ENCODE data around the gene CTIF.

The CTIF gene

DNA sequence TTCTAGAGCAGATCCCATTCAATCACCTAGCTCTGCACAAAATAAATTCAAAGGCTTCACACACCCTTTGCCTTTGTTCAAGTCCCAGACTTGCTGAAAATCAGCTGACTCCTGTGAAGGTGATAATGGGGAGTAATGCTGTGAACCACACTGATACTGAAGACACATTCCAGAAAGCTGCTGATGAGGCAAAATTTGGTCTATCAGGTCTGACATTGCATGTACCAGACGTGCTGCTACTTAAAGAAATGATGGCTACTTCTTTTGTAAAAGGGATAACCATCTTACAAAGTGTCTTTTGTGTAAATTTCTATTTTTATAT lies 7.8 kb upstream of the CTIF start:
- Histone ChIP-seq H3K27ac (ENCODE audit: low read depth, low read length) (no peak overlapping the region), H3K9ac (ENCODE audit: low read depth in 1 of 2, low read length in 2 of 2) (no peak overlapping the region), H3K36me3 (ENCODE audit: control insufficient read depth in 1 of 2, insufficient read depth in 2 of 2, low read length in 2 of 2) (no peaks in the 10 kb centered on the region), H3K27me3 (ENCODE audit: control insufficient read depth in 1 of 2, insufficient read depth in 2 of 2, low read length in 2 of 2) (peaks cover 2 to 12% of the 10 kb centered on the region in 2 donors), H3K9me3 (ENCODE audit: control insufficient read depth in 1 of 2, low read length in 2 of 2) (no peaks in the 10 kb centered on the region), H3K4me3 (ENCODE audit: low read depth in 1 of 2, low read length in 2 of 2) (no peak overlapping the region), H3K4me1 (ENCODE audit: control insufficient read depth in 1 of 2, insufficient read depth in 2 of 2, low read length in 2 of 2) (no peaks in the 10 kb centered on the region)

DNA sequence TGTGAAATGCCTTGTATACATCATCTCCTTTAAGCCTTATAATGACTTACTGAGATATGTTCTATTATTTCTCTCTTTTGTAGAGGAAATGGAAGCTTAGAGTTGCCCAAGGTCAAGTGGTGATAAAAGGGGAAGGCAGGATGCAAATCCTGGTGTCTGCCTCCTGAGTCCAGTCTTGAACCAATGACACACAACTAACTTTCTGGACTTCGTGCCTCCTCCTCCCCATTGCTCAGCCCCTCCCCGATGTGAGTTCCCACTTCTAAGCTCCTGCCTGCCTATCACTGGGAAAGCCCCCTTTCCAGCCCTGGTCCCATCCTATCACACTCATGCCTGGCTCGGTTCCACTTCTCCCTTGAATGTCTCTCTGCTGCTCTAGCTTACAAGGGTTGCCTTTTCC lies 6.9 kb upstream of the CTIF start:
- H3K36me3 ChIP-seq (ENCODE audit: control insufficient read depth in 1 of 2, insufficient read depth in 2 of 2, low read length in 2 of 2) = no peaks in the 10 kb centered on the region
- no peak overlapping the region for H3K9ac ChIP-seq (ENCODE audit: low read depth in 1 of 2, low read length in 2 of 2)
- H3K4me3 ChIP-seq (ENCODE audit: low read depth in 1 of 2, low read length in 2 of 2) = no peak overlapping the region
- H3K27ac ChIP-seq (ENCODE audit: low read depth, low read length) = no peak overlapping the region
- H3K9me3 ChIP-seq (ENCODE audit: control insufficient read depth in 1 of 2, low read length in 2 of 2) = no peaks in the 10 kb centered on the region
- H3K27me3 ChIP-seq (ENCODE audit: control insufficient read depth in 1 of 2, insufficient read depth in 2 of 2, low read length in 2 of 2) = peaks cover 2 to 12% of the 10 kb centered on the region in 2 donors
- H3K4me1 ChIP-seq (ENCODE audit: control insufficient read depth in 1 of 2, insufficient read depth in 2 of 2, low read length in 2 of 2) = no peaks in the 10 kb centered on the region

DNA sequence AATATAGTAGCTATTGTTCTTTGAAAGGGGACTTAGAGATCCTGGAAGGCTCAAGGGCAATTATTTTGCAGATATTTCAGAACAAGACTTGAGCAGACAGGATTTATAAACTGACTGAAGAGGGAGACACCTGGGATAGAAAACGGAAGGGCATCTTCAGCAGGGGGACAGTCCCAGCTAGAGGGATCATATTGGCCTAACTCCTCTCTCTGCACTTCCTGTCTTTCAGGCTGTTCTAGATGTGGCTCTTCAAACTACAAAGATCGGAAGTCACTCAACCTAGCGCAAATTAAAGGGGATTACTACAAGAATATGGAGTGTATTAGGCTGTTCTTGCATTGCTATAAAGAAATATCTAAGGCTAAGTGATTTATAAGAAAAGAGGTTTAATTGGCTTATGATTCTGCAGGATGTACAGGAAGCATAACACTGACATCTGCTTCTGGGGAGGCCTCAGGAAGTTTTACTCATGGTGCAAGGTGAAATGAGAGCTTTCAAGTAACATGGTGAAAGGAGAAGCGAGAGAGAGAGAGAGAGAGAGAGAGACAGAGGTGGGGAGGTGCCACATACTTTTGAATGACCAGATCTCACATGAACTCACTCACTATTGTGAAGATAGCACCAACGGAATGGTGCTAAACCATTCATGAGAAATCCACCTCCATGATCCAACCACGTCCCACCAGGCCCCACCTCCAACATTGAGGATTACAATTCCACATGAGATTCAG lies 5.3 kb upstream of the CTIF start:
- H3K27me3 ChIP-seq (ENCODE audit: control insufficient read depth in 1 of 2, insufficient read depth in 2 of 2, low read length in 2 of 2) = peaks cover 0 to 2% of the 10 kb centered on the region in 2 donors
- no peaks in the 10 kb centered on the region for H3K36me3 ChIP-seq (ENCODE audit: control insufficient read depth in 1 of 2, insufficient read depth in 2 of 2, low read length in 2 of 2)
- no peak overlapping the region for H3K9ac ChIP-seq (ENCODE audit: low read depth in 1 of 2, low read length in 2 of 2)
- H3K4me3 ChIP-seq (ENCODE audit: low read depth in 1 of 2, low read length in 2 of 2) = no peak overlapping the region
- no peaks in the 10 kb centered on the region for H3K9me3 ChIP-seq (ENCODE audit: control insufficient read depth in 1 of 2, low read length in 2 of 2)
- peaks cover 5% of the 10 kb centered on the region in 2 donors for H3K4me1 ChIP-seq (ENCODE audit: control insufficient read depth in 1 of 2, insufficient read depth in 2 of 2, low read length in 2 of 2)
- H3K27ac ChIP-seq (ENCODE audit: low read depth, low read length) = no peak overlapping the region

DNA sequence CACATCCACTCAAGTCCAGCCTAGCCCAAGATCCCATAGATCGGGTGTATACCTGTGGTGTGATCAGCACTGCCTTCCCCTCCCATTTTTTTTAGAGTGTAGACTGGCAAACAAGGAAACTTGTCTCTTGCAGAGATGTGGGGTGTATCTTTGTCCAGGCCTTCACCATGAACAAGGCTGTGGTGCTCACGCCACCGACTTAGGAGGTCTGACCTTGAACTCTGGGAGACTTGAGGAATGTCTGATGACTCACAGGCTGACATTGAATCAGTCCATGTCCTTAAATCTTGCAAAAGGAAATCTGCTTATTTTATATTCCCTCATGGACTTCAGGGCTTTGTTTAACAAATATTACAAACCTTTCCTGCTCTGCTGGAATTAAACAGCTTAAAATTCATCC lies 4.5 kb upstream of the CTIF start:
- Histone ChIP-seq H3K27me3 (ENCODE audit: control insufficient read depth in 1 of 2, insufficient read depth in 2 of 2, low read length in 2 of 2) (no peaks in the 10 kb centered on the region), H3K9me3 (ENCODE audit: control insufficient read depth in 1 of 2, low read length in 2 of 2) (no peaks in the 10 kb centered on the region), H3K27ac (ENCODE audit: low read depth, low read length) (no peak overlapping the region), H3K4me1 (ENCODE audit: control insufficient read depth in 1 of 2, insufficient read depth in 2 of 2, low read length in 2 of 2) (peaks cover 5% of the 10 kb centered on the region in 2 donors), H3K9ac (ENCODE audit: low read depth in 1 of 2, low read length in 2 of 2) (no peak overlapping the region), H3K36me3 (ENCODE audit: control insufficient read depth in 1 of 2, insufficient read depth in 2 of 2, low read length in 2 of 2) (no peaks in the 10 kb centered on the region), H3K4me3 (ENCODE audit: low read depth in 1 of 2, low read length in 2 of 2) (no peak overlapping the region)

DNA sequence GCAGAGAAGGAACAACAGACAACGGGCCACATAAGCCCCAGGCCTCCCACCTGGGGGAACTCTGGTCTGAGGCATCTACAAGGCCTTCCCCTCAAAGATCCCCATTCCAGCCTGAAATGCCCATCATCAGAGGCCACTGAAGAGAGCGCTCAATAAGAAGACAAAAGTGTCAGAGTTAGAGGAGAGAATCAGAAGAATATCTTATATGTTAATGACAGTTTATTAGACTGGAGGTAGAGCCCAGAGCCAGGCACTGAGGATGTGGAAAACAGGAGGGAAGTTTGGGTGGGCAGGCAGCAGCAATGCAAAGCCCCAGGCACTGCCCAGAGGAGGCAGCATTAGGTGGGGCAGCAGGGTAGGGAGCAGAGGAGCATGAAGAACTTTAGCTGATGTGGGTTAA lies 2.9 kb upstream of the CTIF start:
- Histone ChIP-seq H3K9me3 (ENCODE audit: control insufficient read depth in 1 of 2, low read length in 2 of 2) (no peaks in the 10 kb centered on the region), H3K36me3 (ENCODE audit: control insufficient read depth in 1 of 2, insufficient read depth in 2 of 2, low read length in 2 of 2) (no peaks in the 10 kb centered on the region), H3K4me3 (ENCODE audit: low read depth in 1 of 2, low read length in 2 of 2) (no peak overlapping the region), H3K4me1 (ENCODE audit: control insufficient read depth in 1 of 2, insufficient read depth in 2 of 2, low read length in 2 of 2) (peaks cover 5 to 10% of the 10 kb centered on the region in 2 donors), H3K27me3 (ENCODE audit: control insufficient read depth in 1 of 2, insufficient read depth in 2 of 2, low read length in 2 of 2) (no peaks in the 10 kb centered on the region), H3K27ac (ENCODE audit: low read depth, low read length) (no peak overlapping the region), H3K9ac (ENCODE audit: low read depth in 1 of 2, low read length in 2 of 2) (no peak overlapping the region)

DNA sequence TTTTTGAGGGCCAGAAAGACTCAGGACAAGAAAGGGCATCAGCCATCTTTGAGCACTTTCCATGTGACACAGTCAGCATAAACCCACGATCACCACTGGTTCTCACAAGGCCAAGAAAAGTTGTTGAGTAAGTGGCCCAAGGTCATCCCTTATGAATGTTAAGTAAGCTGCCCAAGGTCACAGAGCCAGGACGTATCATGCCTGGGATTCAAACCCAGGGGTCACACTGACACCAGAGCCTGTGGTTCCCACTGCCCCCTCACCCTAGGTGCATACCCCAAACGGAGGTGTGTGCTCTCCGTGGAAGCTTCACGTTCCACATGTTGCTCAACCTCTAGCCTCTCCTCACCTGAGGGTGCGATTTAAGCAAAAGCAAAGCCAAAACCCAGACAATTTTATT lies 2.3 kb upstream of the CTIF start:
- no peak overlapping the region for H3K27ac ChIP-seq (ENCODE audit: low read depth, low read length)
- no peak overlapping the region for H3K9ac ChIP-seq (ENCODE audit: low read depth in 1 of 2, low read length in 2 of 2)
- no peaks in the 10 kb centered on the region for H3K27me3 ChIP-seq (ENCODE audit: control insufficient read depth in 1 of 2, insufficient read depth in 2 of 2, low read length in 2 of 2)
- H3K4me1 ChIP-seq (ENCODE audit: control insufficient read depth in 1 of 2, insufficient read depth in 2 of 2, low read length in 2 of 2) = peaks cover 8 to 13% of the 10 kb centered on the region in 2 donors
- no peak overlapping the region for H3K4me3 ChIP-seq (ENCODE audit: low read depth in 1 of 2, low read length in 2 of 2)
- no peaks in the 10 kb centered on the region for H3K36me3 ChIP-seq (ENCODE audit: control insufficient read depth in 1 of 2, insufficient read depth in 2 of 2, low read length in 2 of 2)
- no peaks in the 10 kb centered on the region for H3K9me3 ChIP-seq (ENCODE audit: control insufficient read depth in 1 of 2, low read length in 2 of 2)

DNA sequence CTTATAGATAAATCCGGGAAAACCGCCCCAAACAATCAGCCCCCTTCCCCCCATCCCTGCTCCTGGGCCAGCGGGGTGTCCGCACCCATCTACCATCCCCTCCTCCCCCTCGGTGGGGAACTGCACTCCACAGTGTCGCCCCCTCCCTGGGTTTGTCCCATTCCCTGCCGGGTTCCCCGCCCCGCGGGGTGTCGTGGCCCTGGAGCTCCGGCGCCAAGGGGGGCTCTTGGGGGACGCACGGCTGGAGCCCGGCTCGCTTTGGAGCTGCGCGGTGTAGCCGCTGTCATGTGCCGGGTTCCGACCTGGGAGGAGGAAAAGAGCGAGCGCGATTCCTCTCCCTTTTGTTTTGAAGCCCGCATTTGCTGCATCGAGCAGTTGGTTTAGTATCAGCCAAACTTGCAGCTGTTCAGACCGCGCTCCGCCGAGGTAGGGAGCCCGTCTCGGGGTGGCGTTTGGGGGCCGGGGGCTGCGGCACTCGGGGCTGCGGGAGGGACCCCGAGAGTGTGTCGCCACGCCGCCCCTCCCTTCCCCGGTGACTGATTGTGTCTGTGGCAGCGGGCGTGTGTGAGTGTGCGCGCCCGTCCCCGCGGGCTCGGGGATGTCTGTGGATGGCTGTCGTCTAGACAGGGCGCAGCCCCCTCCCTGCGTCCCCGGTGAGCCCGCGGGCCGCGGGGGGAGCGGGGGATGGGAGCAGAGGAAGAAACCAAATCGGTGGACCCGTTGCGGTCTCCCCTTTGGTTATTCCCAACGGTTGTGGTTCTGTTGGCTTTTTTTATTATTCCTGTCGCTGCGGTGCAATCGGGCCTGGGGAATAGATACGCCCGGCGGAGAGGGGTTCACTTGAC lies 797 bp downstream of the CTIF start:
- Histone ChIP-seq H3K4me3 (ENCODE audit: low read depth in 1 of 2, low read length in 2 of 2) (peak overlapping the region; percentile 86 to 90), H3K9ac (ENCODE audit: low read depth in 1 of 2, low read length in 2 of 2) (peak overlapping the region; percentile 71 to 76), H3K27ac (ENCODE audit: low read depth, low read length) (peak overlapping the region; percentile 66), H3K4me1 (ENCODE audit: control insufficient read depth in 1 of 2, insufficient read depth in 2 of 2, low read length in 2 of 2) (peaks cover 12 to 16% of the 10 kb centered on the region in 2 donors), H3K27me3 (ENCODE audit: control insufficient read depth in 1 of 2, insufficient read depth in 2 of 2, low read length in 2 of 2) (no peaks in the 10 kb centered on the region), H3K36me3 (ENCODE audit: control insufficient read depth in 1 of 2, insufficient read depth in 2 of 2, low read length in 2 of 2) (no peaks in the 10 kb centered on the region), H3K9me3 (ENCODE audit: control insufficient read depth in 1 of 2, low read length in 2 of 2) (no peaks in the 10 kb centered on the region)

DNA sequence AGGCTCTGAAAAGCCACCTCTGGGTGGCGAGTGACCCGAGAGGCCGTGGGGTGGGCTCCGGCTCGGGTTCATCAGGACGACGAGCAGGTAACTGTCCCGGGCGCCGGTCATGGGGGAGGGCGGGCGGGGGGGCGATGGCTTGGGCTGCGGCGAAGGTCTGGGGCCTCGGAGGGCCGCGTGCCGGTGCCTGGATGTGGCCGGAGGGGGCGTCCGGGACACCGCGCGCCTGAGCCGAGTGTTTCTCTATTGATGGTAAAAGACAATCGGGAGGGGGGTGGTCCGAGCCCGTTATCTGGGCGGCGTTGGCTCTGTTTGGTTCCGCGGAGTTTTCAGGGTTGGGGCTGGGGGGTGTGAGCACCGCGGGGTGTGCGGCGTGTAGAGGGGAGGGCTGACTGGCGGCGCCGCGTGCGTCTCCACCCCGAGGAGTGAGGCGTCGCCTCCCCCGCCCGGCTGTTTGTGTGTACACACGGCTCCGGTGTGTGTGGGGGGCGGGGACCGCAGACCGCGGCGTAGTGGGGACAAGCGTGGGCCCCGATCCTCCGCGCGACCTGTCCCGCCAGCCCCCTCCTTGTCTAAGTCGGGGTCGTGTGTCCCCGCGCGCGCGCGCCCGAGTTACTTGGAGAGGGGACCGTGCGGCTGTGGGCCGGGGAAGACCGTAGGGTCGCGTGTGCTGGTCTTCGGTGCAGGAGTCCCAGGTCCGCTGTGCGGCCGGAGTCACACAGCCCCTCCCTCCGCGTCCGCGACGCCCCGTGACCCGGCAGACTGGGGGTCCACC lies 1.6 kb downstream of the CTIF start:
- H3K27me3 ChIP-seq (ENCODE audit: control insufficient read depth in 1 of 2, insufficient read depth in 2 of 2, low read length in 2 of 2) = no peaks in the 10 kb centered on the region
- H3K9me3 ChIP-seq (ENCODE audit: control insufficient read depth in 1 of 2, low read length in 2 of 2) = no peaks in the 10 kb centered on the region
- H3K4me1 ChIP-seq (ENCODE audit: control insufficient read depth in 1 of 2, insufficient read depth in 2 of 2, low read length in 2 of 2) = peaks cover 20% of the 10 kb centered on the region in 2 donors
- H3K36me3 ChIP-seq (ENCODE audit: control insufficient read depth in 1 of 2, insufficient read depth in 2 of 2, low read length in 2 of 2) = no peaks in the 10 kb centered on the region
- H3K4me3 ChIP-seq (ENCODE audit: low read depth in 1 of 2, low read length in 2 of 2) = peak overlapping the region; percentile 86 to 90
- H3K9ac ChIP-seq (ENCODE audit: low read depth in 1 of 2, low read length in 2 of 2) = peak overlapping the region; percentile 41 to 71
- peak overlapping the region; percentile 75 for H3K27ac ChIP-seq (ENCODE audit: low read depth, low read length)

DNA sequence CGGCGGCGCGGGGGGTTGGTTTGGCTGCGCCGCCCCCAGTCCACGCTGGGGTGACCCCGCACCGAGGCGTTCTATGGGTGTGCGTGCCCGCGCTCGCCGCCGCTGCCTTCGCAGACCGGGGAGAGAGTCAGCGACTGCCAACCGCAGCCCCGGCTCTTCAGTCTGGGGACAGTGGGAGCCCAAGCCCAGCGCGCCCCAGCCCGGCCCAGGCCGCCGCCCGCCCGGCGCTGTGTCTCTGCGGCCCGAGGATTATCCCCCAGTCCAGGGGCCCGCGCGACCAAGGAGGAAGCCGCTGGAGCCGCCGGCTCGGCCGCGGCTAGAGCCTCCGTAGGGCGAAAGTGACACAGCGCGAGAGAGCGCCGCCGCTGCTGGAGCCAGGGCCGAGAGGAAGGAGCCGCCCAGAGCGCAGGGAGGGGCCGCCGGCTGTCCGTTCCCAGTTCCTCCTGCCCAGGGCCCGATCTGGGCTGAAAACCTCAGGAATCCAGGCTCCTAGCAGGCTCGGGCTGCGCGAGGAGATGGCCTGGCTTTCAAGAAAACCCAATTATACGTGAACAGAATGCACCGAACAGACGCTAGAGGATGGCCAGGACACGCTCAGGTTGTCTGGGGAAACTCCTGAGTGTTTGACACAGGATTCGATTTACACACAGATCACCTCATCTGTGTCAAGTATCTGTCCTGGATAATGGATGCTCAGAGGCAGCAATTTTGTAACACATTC lies 2.4 kb downstream of the CTIF start:
- H3K4me3 ChIP-seq (ENCODE audit: low read depth in 1 of 2, low read length in 2 of 2) = peak overlapping the region; percentile 86 to 90
- no peaks in the 10 kb centered on the region for H3K36me3 ChIP-seq (ENCODE audit: control insufficient read depth in 1 of 2, insufficient read depth in 2 of 2, low read length in 2 of 2)
- no peaks in the 10 kb centered on the region for H3K9me3 ChIP-seq (ENCODE audit: control insufficient read depth in 1 of 2, low read length in 2 of 2)
- H3K4me1 ChIP-seq (ENCODE audit: control insufficient read depth in 1 of 2, insufficient read depth in 2 of 2, low read length in 2 of 2) = peaks cover 20% of the 10 kb centered on the region in 2 donors
- peak overlapping the region; percentile 75 for H3K27ac ChIP-seq (ENCODE audit: low read depth, low read length)
- peak overlapping the region; percentile 41 to 74 for H3K9ac ChIP-seq (ENCODE audit: low read depth in 1 of 2, low read length in 2 of 2)
- no peaks in the 10 kb centered on the region for H3K27me3 ChIP-seq (ENCODE audit: control insufficient read depth in 1 of 2, insufficient read depth in 2 of 2, low read length in 2 of 2)
